Measurements from ENCODE around the gene ATXN3L. TPM values are rescaled to one million over a fixed set of nuclear protein-coding genes. Genes with fewer than 3 reads are reported as not detected.

The ATXN3L gene
- polyA plus RNA-seq, 1 donor from 2014 or later: not detected

- Histone ChIP-seq H3K27ac (ENCODE audit: low read length) (no peak overlapping the region), H3K9me2 (ENCODE audit: insufficient read depth, low read length) (no peaks in the 10 kb centered on the region), H2AFZ (ENCODE audit: low read depth, low read length) (no peak overlapping the region), H3K27me3 (ENCODE audit: insufficient read depth, low read depth, low read length) (no peaks in the 10 kb centered on the region), H4K20me1 (ENCODE audit: insufficient read depth) (no peaks in the 10 kb centered on the region), H3K9me3 (ENCODE audit: low read length) (no peaks in the 10 kb centered on the region), H3K36me3 (ENCODE audit: insufficient read depth, low read length) (no peaks in the 10 kb centered on the region), H3K79me2 (replicated peaks; ENCODE audit: insufficient read depth, low read length) (no peaks in the 10 kb centered on the region), H3K4me3 (ENCODE audit: low read length) (no peak overlapping the region), H3F3A (ENCODE audit: insufficient read depth, low read length, poor library complexity, severe bottlenecking) (no peaks in the 10 kb centered on the region), H3K9ac (ENCODE audit: low read length) (no peak overlapping the region), H3K4me2 (ENCODE audit: low read length) (no peak overlapping the region)
- TF ChIP-seq RAD21 (conservative IDR thresholded peaks at IDR 0.05): no peak
- no peak for TF ChIP-seq MXI1 (conservative IDR thresholded peaks at IDR 0.05; ENCODE audit: poor library complexity, severe bottlenecking)
- TF ChIP-seq REST (IDR thresholded peaks at IDR 0.05; ENCODE audit: borderline replicate concordance): no peak
- no peak for TF ChIP-seq TAF1 (IDR thresholded peaks at IDR 0.05; ENCODE audit: low read depth)
- no peak for TF ChIP-seq CTCF (IDR thresholded peaks at IDR 0.05; ENCODE audit: poor library complexity, severe bottlenecking)
- TF ChIP-seq EZH2 (IDR thresholded peaks at IDR 0.05; ENCODE audit: borderline replicate concordance, insufficient read depth, low read length, poor library complexity, severe bottlenecking): no peak
- no peak for TF ChIP-seq EP300 (conservative IDR thresholded peaks at IDR 0.05; ENCODE audit: poor library complexity, severe bottlenecking)
- TF ChIP-seq SMC3 (conservative IDR thresholded peaks at IDR 0.05; ENCODE audit: poor library complexity): no peak
- no peak for TF ChIP-seq POLR2AphosphoS5 (IDR thresholded peaks at IDR 0.05)
Measured at GRCh38 chrX:13334491-13334890, 14.6 kb upstream of the ATXN3L start.

GRCh38 chrX:13330446-13330845 lies 10.6 kb upstream of the ATXN3L start:
- no peak overlapping the region for H3K4me2 ChIP-seq (ENCODE audit: low read length)
- H3K27ac ChIP-seq (ENCODE audit: low read length): no peak overlapping the region
- no peaks in the 10 kb centered on the region for H3F3A ChIP-seq (ENCODE audit: insufficient read depth, low read length, poor library complexity, severe bottlenecking)
- H3K4me3 ChIP-seq (ENCODE audit: low read length): no peak overlapping the region
- no peaks in the 10 kb centered on the region for H3K9me2 ChIP-seq (ENCODE audit: insufficient read depth, low read length)
- H3K36me3 ChIP-seq (ENCODE audit: insufficient read depth, low read length): no peaks in the 10 kb centered on the region
- H3K27me3 ChIP-seq (ENCODE audit: insufficient read depth, low read depth, low read length): no peaks in the 10 kb centered on the region
- H3K9ac ChIP-seq (ENCODE audit: low read length): no peak overlapping the region
- no peak for TF ChIP-seq TAF1 (IDR thresholded peaks at IDR 0.05; ENCODE audit: low read depth)
- no peak for TF ChIP-seq EP300 (conservative IDR thresholded peaks at IDR 0.05; ENCODE audit: poor library complexity, severe bottlenecking)
- TF ChIP-seq REST (IDR thresholded peaks at IDR 0.05; ENCODE audit: borderline replicate concordance): no peak
- TF ChIP-seq EZH2 (IDR thresholded peaks at IDR 0.05; ENCODE audit: borderline replicate concordance, insufficient read depth, low read length, poor library complexity, severe bottlenecking): no peak
- no peak for TF ChIP-seq CTCF (IDR thresholded peaks at IDR 0.05; ENCODE audit: poor library complexity, severe bottlenecking)
- TF ChIP-seq SMC3 (conservative IDR thresholded peaks at IDR 0.05; ENCODE audit: poor library complexity): no peak
- TF ChIP-seq MXI1 (conservative IDR thresholded peaks at IDR 0.05; ENCODE audit: poor library complexity, severe bottlenecking): no peak
- TF ChIP-seq RAD21 (conservative IDR thresholded peaks at IDR 0.05): no peak
- TF ChIP-seq POLR2AphosphoS5 (IDR thresholded peaks at IDR 0.05): no peak
- no peak overlapping the region for H2AFZ ChIP-seq (ENCODE audit: low read depth, low read length)
- no peaks in the 10 kb centered on the region for H3K9me3 ChIP-seq (ENCODE audit: low read length)
- no peaks in the 10 kb centered on the region for H4K20me1 ChIP-seq (ENCODE audit: insufficient read depth)
- no peaks in the 10 kb centered on the region for H3K79me2 ChIP-seq (replicated peaks; ENCODE audit: insufficient read depth, low read length)

All from neural cell (in vitro differentiated cells).